ENCODE measurements around the gene PCAT7.
"Not testable (repeated sequence)": the region's sequence is repeated elsewhere in the genome, so short reads cannot be mapped to it uniquely, and the experiment has no call there.

Gene PCAT7

DNA sequence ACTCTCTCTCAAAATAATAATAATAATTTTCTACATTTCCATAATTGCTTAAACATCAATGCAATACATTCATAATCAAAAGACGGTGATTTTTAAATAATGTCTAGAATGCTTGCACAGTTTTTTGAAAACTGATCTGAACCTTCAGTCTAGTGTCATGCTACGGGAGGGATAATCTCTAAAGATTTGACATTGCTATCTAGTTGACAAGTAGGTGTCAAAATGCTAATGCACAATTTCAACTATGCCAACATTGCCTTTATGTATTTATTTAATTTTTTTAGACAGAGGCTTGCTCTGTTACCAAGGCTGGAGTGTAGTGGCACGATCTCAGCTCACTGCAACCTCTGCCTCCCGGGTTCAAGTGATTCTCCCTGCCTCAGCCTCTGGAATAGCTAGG lies 16.0 kb upstream of the PCAT7 start:
- TF ChIP-seq, protein P1, sequence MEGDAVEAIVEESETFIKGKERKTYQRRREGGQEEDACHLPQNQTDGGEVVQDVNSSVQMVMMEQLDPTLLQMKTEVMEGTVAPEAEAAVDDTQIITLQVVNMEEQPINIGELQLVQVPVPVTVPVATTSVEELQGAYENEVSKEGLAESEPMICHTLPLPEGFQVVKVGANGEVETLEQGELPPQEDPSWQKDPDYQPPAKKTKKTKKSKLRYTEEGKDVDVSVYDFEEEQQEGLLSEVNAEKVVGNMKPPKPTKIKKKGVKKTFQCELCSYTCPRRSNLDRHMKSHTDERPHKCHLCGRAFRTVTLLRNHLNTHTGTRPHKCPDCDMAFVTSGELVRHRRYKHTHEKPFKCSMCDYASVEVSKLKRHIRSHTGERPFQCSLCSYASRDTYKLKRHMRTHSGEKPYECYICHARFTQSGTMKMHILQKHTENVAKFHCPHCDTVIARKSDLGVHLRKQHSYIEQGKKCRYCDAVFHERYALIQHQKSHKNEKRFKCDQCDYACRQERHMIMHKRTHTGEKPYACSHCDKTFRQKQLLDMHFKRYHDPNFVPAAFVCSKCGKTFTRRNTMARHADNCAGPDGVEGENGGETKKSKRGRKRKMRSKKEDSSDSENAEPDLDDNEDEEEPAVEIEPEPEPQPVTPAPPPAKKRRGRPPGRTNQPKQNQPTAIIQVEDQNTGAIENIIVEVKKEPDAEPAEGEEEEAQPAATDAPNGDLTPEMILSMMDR (conservative IDR thresholded peaks at IDR 0.05; ENCODE audit: low read length), result no peak
- DNase-seq (ENCODE audit: low read depth), result no peak
- H3K4me3 ChIP-seq (ENCODE audit: low read length), result no peak overlapping the region

DNA sequence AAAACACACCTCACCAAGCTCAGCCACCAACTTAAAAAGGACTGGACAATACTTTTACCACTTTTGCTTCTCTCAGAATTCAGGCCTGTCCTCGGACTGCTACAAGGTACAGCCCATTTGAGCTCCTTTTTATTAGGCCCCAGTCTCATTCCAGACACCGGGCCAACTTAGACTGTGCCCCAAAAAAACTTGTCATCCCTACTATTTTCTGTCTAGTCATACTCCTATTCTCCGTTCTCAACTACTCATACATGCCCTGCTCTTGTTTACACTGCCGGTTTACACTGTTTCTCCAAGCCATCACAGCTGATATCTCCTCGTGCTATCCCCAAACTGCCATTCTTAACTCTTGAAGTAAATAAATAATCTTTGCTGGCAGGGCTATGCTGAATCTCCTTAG lies 10.5 kb upstream of the PCAT7 start:
- not testable (repeated sequence) for DNase-seq (ENCODE audit: low read depth)

DNA sequence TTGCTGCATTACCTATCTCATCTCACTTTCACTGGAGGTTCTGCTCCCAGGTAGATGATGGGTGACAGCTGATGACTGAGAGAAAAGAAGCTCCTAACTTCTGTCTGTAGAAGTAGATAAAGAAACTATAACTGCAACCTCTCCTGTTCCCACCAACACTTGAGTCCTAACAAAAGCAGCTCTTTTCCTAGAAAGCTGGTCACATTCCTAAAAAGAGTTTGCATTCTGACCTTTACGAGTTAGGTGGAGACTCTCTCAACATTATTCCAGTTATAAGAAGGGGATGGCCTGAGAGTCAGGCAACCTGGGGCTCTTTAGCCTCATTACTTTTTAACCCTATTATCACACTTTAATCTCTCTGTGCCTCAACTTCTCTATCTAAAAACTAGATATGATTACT lies 8.9 kb upstream of the PCAT7 start:
- DNase-seq (ENCODE audit: low read depth), result no peak
- no peak overlapping the region for H3K4me3 ChIP-seq (ENCODE audit: low read length)
- TF ChIP-seq, protein P1 (conservative IDR thresholded peaks at IDR 0.05; ENCODE audit: low read length), result no peak

More for the DNA sequence above, 10.5 kb upstream of the PCAT7 start:
- H3K4me3 ChIP-seq (ENCODE audit: low read length), result not testable (repeated sequence)

DNA sequence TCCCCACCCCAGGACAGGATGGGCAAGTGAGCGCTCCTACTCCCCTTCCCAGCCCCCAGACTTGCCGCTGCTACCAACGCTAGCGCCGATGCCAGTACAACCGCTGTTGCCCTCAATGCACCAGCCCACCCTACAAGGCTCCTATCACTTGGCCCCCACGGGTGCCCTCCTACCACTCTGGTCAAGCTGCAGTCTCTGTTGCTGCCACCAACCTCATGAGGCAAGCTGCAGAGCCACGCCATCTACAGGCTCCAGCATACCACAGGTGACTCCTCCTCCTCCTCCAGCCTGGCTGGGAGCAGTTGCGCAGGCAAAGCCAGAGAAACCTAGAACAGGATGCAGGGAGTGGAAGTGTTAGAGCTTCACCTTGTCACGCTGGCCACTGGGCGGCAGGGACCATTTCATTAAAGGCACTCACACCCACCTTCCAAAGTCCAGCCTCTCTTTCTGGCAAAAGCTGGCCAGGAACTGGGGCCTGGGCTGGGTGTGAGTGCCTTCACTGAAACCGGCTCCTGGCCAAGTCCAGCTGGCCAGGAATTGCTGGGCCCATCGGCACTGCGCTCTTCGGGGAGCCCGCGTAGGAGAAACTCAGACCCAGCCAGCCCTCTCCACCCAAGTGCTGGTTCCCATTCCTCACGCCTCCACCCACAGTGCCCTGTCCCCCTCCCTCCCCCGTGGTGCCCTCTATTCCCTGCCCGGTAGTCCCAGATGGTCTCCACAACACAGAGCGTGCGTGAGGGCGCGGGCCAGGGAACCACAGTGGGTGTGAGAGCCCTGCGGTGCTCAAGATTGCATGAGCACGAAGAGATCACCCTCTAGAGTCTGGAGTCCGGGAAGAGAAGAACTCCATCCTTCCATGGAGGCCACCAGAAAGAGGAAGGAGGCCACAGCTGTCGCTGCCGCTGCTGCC lies 1.6 kb upstream of the PCAT7 start:
- TF ChIP-seq, protein P1 (conservative IDR thresholded peaks at IDR 0.05; ENCODE audit: low read length), result no peak
- no peak for DNase-seq (ENCODE audit: low read depth)
- no peak overlapping the region for H3K4me3 ChIP-seq (ENCODE audit: low read length)

DNA sequence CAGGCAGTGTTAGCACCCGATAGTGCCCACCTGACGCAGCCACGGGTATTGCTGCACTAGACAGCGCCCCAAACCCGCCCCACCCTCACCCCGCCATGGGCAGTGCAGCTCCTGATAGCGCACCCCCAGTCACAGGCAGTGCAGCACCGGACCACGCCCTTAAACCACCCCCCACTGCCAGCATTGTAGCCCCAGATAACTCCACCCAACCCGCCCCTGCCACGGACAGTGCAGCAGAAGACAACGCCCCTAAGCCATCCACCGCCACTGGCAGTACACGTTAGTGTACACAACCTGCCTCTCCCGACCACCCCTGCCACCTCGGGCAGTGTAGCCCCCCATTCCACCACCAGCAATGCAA lies 825 bp upstream of the PCAT7 start:
- no peak for DNase-seq (ENCODE audit: low read depth)
- TF ChIP-seq, protein P1 (conservative IDR thresholded peaks at IDR 0.05; ENCODE audit: low read length), result no peak
- H3K4me3 ChIP-seq (ENCODE audit: low read length), result no peak overlapping the region

DNA sequence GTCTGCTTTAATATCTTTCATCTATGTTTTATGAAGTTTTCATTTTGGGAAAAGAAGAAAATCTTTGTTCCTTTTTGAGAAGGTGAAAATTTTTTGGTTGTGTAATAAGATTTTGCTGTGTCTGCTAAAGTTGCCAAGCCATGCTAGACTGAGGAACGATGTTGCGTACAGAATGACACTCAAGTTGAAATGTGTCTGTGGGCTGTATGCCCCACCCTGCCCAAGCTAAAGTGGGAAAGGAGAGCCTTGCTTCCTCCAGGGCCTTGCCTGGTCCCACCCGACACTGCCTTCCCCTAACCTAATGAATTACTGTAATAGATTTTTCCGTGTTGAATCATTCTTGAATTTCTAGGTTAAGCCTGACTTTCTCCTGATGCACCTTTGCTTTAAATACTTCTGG lies 2.5 kb downstream of the PCAT7 start:
- TF ChIP-seq, protein P1 (conservative IDR thresholded peaks at IDR 0.05; ENCODE audit: low read length), result no peak
- no peak for DNase-seq (ENCODE audit: low read depth)
- H3K4me3 ChIP-seq (ENCODE audit: low read length), result no peak overlapping the region

DNA sequence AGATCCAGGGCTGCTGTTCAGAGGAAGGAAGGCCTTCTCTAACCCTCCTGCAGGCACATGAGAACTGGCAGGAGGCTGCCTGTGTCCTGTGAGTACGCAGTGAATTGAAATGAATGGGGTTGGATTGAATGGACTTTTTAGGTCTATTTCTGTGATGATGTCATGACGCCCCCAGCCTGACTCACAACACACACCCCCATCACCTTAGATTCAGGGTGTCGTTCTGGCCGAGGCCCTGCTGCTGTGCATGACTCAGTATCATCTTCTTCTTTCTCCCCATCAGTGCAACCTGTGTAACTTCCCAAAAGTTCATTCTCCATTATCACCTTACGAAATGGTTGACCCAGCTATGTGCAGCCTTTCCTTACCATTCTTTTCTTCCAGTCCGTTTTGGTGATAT lies 5.4 kb downstream of the PCAT7 start:
- TF ChIP-seq, protein P1 (conservative IDR thresholded peaks at IDR 0.05; ENCODE audit: low read length), result no peak
- no peak for DNase-seq (ENCODE audit: low read depth)
- H3K4me3 ChIP-seq (ENCODE audit: low read length), result no peak overlapping the region
